Smooth muscle cell (in vitro differentiated cells): Measurements from ENCODE around the gene BTD. TPM values are rescaled to one million over a fixed set of nuclear protein-coding genes. Genes with fewer than 3 reads are reported as not detected.

Source experiments
- DNase-seq: peaks from one replicate; lab custom pipeline; 2025; ENCODE audit not compliant: unreplicated experiment; lab: John Stamatoyannopoulos, UW
- H2AFZ ChIP-seq: fragments of 200-600 bp; sonication (generic); 2 replicates; pipeline ENCODE4 v1.6.0; 2016; ENCODE audit warnings: antibody characterized with exemption, low read depth, mild to moderate bottlenecking
- H3F3A ChIP-seq: fragments of 200-600 bp; sonication (generic); 2 replicates; pipeline ENCODE4 v1.6.0; 2017; ENCODE audit warnings: antibody characterized with exemption, low read depth
- H3K27ac ChIP-seq: fragments of 200-600 bp; sonication (generic); 2 replicates; pipeline ENCODE4 v1.5.1; 2016; ENCODE audit warnings: low read depth, mild to moderate bottlenecking
- H3K27me3 ChIP-seq: fragments of 200-600 bp; sonication (generic); 2 replicates; pipeline ENCODE4 v1.6.1; 2016; ENCODE audit warnings: low read depth, mild to moderate bottlenecking
- H3K36me3 ChIP-seq: fragments of 200-600 bp; sonication (generic); 2 replicates; pipeline ENCODE4 v1.5.1; 2016; ENCODE audit warnings: low read depth
- H3K4me1 ChIP-seq: fragments of 200-600 bp; sonication (generic); 2 replicates; pipeline ENCODE4 v1.5.1; 2016; ENCODE audit warnings: low read depth
- H3K4me2 ChIP-seq: fragments of 200-600 bp; sonication (generic); 2 replicates; pipeline ENCODE4 v1.6.0; 2016; ENCODE audit warnings: mild to moderate bottlenecking
- H3K4me3 ChIP-seq: fragments of 200-600 bp; sonication (generic); 2 replicates; pipeline ENCODE4 v1.5.1; 2016; ENCODE audit warnings: mild to moderate bottlenecking
- H3K79me2 ChIP-seq: fragments of 200-600 bp; sonication (generic); 2 replicates; pipeline ENCODE4 v1.6.0; 2016; ENCODE audit warnings: low read depth, mild to moderate bottlenecking
- H3K9ac ChIP-seq: fragments of 200-600 bp; sonication (generic); 2 replicates; pipeline ENCODE4 v1.6.0; 2016; ENCODE audit warnings: low read depth
- H3K9me3 ChIP-seq: fragments of 200-600 bp; sonication (generic); replicated peaks from 2 replicates; pipeline ENCODE4 v1.5.1; 2016; ENCODE audit warnings: low read depth
- H4K20me1 ChIP-seq: fragments of 200-600 bp; sonication (generic); 2 replicates; pipeline ENCODE4 v1.6.0; 2016; ENCODE audit warnings: low read depth
- WGBS: methylation state at CpG from one replicate; pipeline ENCODE4 v1.1.7; 2016; ENCODE audit warnings: low lambda C conversion rate; 5-methylcytosine and 5-hydroxymethylcytosine counted together
- polyA plus RNA-seq: library from polyadenylated mRNA; unstranded; fragments of >200 nt; fragmentation: Nextera tagmentation; extraction: Ambion mirVana; gene quantifications from 2 replicates; pipeline ENCODE4 v1.2.1, GENCODE V29; 2016
- total RNA-seq: library from RNA; depleted of rRNA; stranded (reverse); fragments of >200 nt; gene quantifications from 2 replicates; pipeline ENCODE4 v1.2.3, GENCODE V29; 2014
- TF ChIP-seq, protein P1 (sequence below): fragments of 200-600 bp; sonication (generic); IDR thresholded peaks from 2 replicates; pipeline ENCODE4 v1.5.1; 2017; ENCODE audit warnings: borderline replicate concordance, mild to moderate bottlenecking, antibody characterized with exemption; ENCODE audit not compliant: insufficient read depth, poor library complexity, severe bottlenecking

The BTD gene
- total and polyA plus RNA-seq, 2 experiments from 2014 or later: 20.9 to 23.6 TPM

- Histone ChIP-seq H2AFZ (no peak overlapping the region), H3K27me3 (no peaks in the 10 kb centered on the region), H3K4me2 (no peak overlapping the region), H3F3A (no peaks in the 10 kb centered on the region), H3K4me3 (no peak overlapping the region), H3K4me1 (no peaks in the 10 kb centered on the region), H3K27ac (no peak overlapping the region), H3K9me3 (no peaks in the 10 kb centered on the region), H3K79me2 (no peaks in the 10 kb centered on the region), H3K36me3 (no peaks in the 10 kb centered on the region), H4K20me1 (no peaks in the 10 kb centered on the region), H3K9ac (no peak overlapping the region)
- WGBS: 75% methylated on average over 4 of the region's 4 CpGs
- DNase-seq: no peak
- TF ChIP-seq, protein P1, sequence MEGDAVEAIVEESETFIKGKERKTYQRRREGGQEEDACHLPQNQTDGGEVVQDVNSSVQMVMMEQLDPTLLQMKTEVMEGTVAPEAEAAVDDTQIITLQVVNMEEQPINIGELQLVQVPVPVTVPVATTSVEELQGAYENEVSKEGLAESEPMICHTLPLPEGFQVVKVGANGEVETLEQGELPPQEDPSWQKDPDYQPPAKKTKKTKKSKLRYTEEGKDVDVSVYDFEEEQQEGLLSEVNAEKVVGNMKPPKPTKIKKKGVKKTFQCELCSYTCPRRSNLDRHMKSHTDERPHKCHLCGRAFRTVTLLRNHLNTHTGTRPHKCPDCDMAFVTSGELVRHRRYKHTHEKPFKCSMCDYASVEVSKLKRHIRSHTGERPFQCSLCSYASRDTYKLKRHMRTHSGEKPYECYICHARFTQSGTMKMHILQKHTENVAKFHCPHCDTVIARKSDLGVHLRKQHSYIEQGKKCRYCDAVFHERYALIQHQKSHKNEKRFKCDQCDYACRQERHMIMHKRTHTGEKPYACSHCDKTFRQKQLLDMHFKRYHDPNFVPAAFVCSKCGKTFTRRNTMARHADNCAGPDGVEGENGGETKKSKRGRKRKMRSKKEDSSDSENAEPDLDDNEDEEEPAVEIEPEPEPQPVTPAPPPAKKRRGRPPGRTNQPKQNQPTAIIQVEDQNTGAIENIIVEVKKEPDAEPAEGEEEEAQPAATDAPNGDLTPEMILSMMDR: no peak
Measured at GRCh38 chr3:15623535-15624440, 22.2 kb downstream of the BTD start.

GRCh38 chr3:15628967-15629366 is 27.4 kb downstream of the BTD start:
- no peak overlapping the region for H3K4me3 ChIP-seq
- H3K9ac ChIP-seq: no peak overlapping the region
- no peak overlapping the region for H2AFZ ChIP-seq
- H3K27me3 ChIP-seq: no peaks in the 10 kb centered on the region
- H3K4me2 ChIP-seq: no peak overlapping the region
- H3K9me3 ChIP-seq: no peaks in the 10 kb centered on the region
- no peaks in the 10 kb centered on the region for H3K36me3 ChIP-seq
- peaks cover 19% of the 10 kb centered on the region for H3K4me1 ChIP-seq
- no peak overlapping the region for H3K27ac ChIP-seq
- peaks cover 8% of the 10 kb centered on the region for H3F3A ChIP-seq
- no peaks in the 10 kb centered on the region for H3K79me2 ChIP-seq
- TF ChIP-seq, protein P1: no peak
- H4K20me1 ChIP-seq: no peaks in the 10 kb centered on the region
- no peak for DNase-seq

DNA sequence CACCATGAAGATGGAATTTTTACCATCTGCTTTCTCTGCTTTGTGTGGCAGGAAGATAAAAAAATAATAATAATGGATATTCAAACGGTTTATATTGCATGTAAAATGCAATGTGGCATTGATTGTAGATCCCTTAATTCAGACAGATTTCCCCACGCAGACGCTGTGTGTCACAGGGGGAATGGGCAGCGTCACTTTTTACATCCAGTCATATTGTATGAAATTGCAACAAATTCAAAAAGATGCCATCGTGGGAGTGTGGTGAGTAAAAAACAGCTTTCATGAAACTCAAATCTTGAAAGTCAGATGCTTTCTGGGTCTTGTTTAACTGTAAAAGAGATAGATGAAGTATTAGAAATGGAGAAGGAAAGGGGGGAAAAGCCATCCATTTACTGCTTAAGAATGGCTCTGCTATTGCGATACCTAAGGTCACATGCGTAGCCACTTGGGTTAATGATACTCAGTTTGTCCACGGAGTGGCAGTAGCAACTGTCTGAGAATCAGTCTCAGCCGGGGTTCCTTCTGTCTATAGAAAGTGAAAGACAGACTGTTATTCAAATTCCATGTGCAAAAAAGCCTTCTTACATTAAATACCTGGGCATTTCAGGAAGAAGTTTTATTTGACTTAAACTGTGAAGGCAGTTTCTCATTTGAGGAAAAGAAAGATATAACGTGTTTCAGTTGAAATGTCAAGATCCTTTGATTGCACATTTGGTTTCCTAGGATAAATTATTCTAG is 28.5 kb downstream of the BTD start:
- Histone ChIP-seq H3F3A (peaks cover 8% of the 10 kb centered on the region), H3K4me3 (peak overlapping the region; percentile 36), H2AFZ (no peak overlapping the region), H3K27me3 (no peaks in the 10 kb centered on the region), H3K4me2 (peak overlapping the region; percentile 85), H3K36me3 (no peaks in the 10 kb centered on the region), H3K9me3 (no peaks in the 10 kb centered on the region), H3K4me1 (peaks cover 28% of the 10 kb centered on the region), H4K20me1 (no peaks in the 10 kb centered on the region), H3K9ac (peak overlapping the region; percentile 85), H3K27ac (peak overlapping the region; percentile 95), H3K79me2 (no peaks in the 10 kb centered on the region)
- TF ChIP-seq, protein P1: peak; percentile 63
- WGBS: 46% methylated on average over 10 of the region's 10 CpGs
- no peak for DNase-seq
